K562 (cell line): Measurements from ENCODE around the gene PLEKHA5. TPM values are rescaled to one million over a fixed set of nuclear protein-coding genes. Genes with fewer than 3 reads are reported as not detected.

Experiments used
- ATAC-seq: fragments of 200-7000 bp; cut with Tn5 transposase; 3 replicates; pipeline ENCODE4 v1.9.1; 2020; ENCODE audit warnings: moderate library complexity
- BruUV-seq: library from RNA; stranded (reverse); fragments of 400-500 nt; replicated peaks from 2 replicates; lab custom pipeline; 2021; lab: Mats Ljungman, UMichigan
- CTCF ChIA-PET: fragments of 300-600 bp; formaldehyde crosslinking; extraction: SDS; loops from one replicate; lab custom pipeline; 2021; ENCODE audit warnings: low intra/inter-chr PET ratio; lab: Yijun Ruan, JAX
- POLR2A ChIA-PET: fragments of 300-600, 350-650 bp; sonication (Branson Sonifier 250); formaldehyde crosslinking; extraction: SDS; loops from one replicate; lab custom pipeline; 2021; ENCODE audit warnings: antibody characterized with exemption, inconsistent platforms; lab: Yijun Ruan, JAX
- DNase-seq, 4 experiments: peaks; one replicate each; pipeline versions ENCODE4 v3.0.0 to v3.0.0-alpha.2; 2011 to 2018; ENCODE audit warnings: low spot score in 3 of 4, mixed read lengths in 3 of 4; ENCODE audit errors: extremely low read depth in 1 of 4
- FAIRE-seq: peaks from 2 replicates; lab custom pipeline; 2011; peaks lifted over from hg19 to GRCh38; lab: Jason Lieb, UNC
- H2AFZ ChIP-seq: 2 replicates; pipeline ENCODE4 v1.6.0; 2011; ENCODE audit warnings: low read depth, low read length, control low read depth, inconsistent platforms
- H3K27ac ChIP-seq: fragments of 200-600 bp; 3 replicates; pipeline ENCODE4 v1.8.0; 2011; ENCODE audit warnings: low read depth, mild to moderate bottlenecking, control low read depth, inconsistent platforms, low read length, moderate library complexity, mixed read lengths; ENCODE audit errors: extremely low read depth
- H3K27me3 ChIP-seq, 2 experiments: fragments of 300-600 bp in 1 of 2; 2 replicates in 1 of 2; 3 replicates in 1 of 2; pipeline versions ENCODE4 v1.6.0 to v1.8.0; 2011; ENCODE audit warnings: inconsistent platforms in 2 of 2, low read length in 2 of 2, mild to moderate bottlenecking in 1 of 2, mixed read lengths in 1 of 2, moderate library complexity in 1 of 2; ENCODE audit not compliant: control insufficient read depth in 2 of 2, insufficient read depth in 2 of 2
- H3K36me3 ChIP-seq: fragments of 300-600 bp; 3 replicates; pipeline ENCODE4 v1.8.0; 2011; ENCODE audit warnings: mild to moderate bottlenecking, low read length, inconsistent platforms; ENCODE audit not compliant: control insufficient read depth, insufficient read depth
- H3K4me1 ChIP-seq, 2 experiments: fragments of 200-600 bp in 1 of 2; replicated peaks in 1 of 2; 2 replicates in 1 of 2; 3 replicates in 1 of 2; pipeline versions ENCODE4 v1.5.1 to v1.8.0; 2011; ENCODE audit warnings: inconsistent platforms in 2 of 2, low read length in 2 of 2, mild to moderate bottlenecking in 1 of 2, mixed read lengths in 1 of 2, moderate library complexity in 1 of 2; ENCODE audit not compliant: control insufficient read depth in 2 of 2, insufficient read depth in 2 of 2
- H3K4me2 ChIP-seq: 2 replicates; pipeline ENCODE4 v1.6.1; 2011; ENCODE audit warnings: low read length, control low read depth, inconsistent platforms, mixed read lengths; ENCODE audit not compliant: insufficient read depth
- H3K4me3 ChIP-seq: fragments of 200-600 bp; sonication (generic), shearing (Covaris generic); 2 replicates; pipeline ENCODE4 v1.5.1; 2016; ENCODE audit warnings: control low read depth, inconsistent platforms
- H3K79me2 ChIP-seq: fragments of 200-600 bp; 3 replicates; pipeline ENCODE4 v1.8.0; 2011; ENCODE audit warnings: low read length, inconsistent platforms; ENCODE audit not compliant: control insufficient read depth, insufficient read depth
- H3K9ac ChIP-seq, 2 experiments: 2 replicates each; pipeline versions ENCODE4 v1.6.0 to v1.6.1; 2011; ENCODE audit warnings: low read depth in 2 of 2, low read length in 2 of 2, control low read depth in 1 of 2, inconsistent platforms in 1 of 2, mild to moderate bottlenecking in 1 of 2, mixed read lengths in 1 of 2; ENCODE audit not compliant: insufficient read depth in 1 of 2
- H3K9me1 ChIP-seq: one replicate; pipeline ENCODE4 v1.6.0; 2011; ENCODE audit warnings: inconsistent platforms, mild to moderate bottlenecking, low read length, moderate library complexity; ENCODE audit not compliant: control insufficient read depth, insufficient read depth
- H3K9me3 ChIP-seq: replicated peaks from 2 replicates; pipeline ENCODE4 v1.5.1; 2011; ENCODE audit warnings: low read depth, low read length, inconsistent platforms; ENCODE audit not compliant: control insufficient read depth, insufficient read depth
- H4K20me1 ChIP-seq: replicated peaks from 2 replicates; pipeline ENCODE4 v1.6.1; 2011; ENCODE audit warnings: low read length, inconsistent platforms, mixed read lengths; ENCODE audit not compliant: control insufficient read depth, insufficient read depth
- COPS2 ChIP-seq: fragments of 450-650 bp; conservative IDR thresholded peaks from 2 replicates; pipeline ENCODE4 v1.6.1; 2016; ENCODE audit warnings: mild to moderate bottlenecking, moderate library complexity
- EZH2 ChIP-seq: IDR thresholded peaks from 2 replicates; pipeline ENCODE4 v1.6.1; 2012; ENCODE audit warnings: low read depth, mild to moderate bottlenecking, inconsistent platforms, low read length, borderline replicate concordance
- HEY1 ChIP-seq: fragments of 250-450 bp; sonication (Bioruptor Pico); IDR thresholded peaks from 2 replicates; pipeline ENCODE4 v1.5.0; 2020; ENCODE audit warnings: mild to moderate bottlenecking, moderate library complexity, borderline replicate concordance
- MAFK ChIP-seq: IDR thresholded peaks from 2 replicates; pipeline ENCODE4 v1.6.1; 2011; ENCODE audit warnings: low read length, improper control_type of control experiment
- MBD2 ChIP-seq: sonication (generic); IDR thresholded peaks from 2 replicates; pipeline ENCODE4 v1.6.1; 2016; ENCODE audit warnings: low read depth, borderline replicate concordance
- NRF1 ChIP-seq, 2 experiments: fragments of 450-650 bp; IDR thresholded peaks in 1 of 2; conservative IDR thresholded peaks in 1 of 2; 2 replicates each; pipeline ENCODE4 v1.6.1; 2014; ENCODE audit warnings: mild to moderate bottlenecking in 2 of 2
- PHF21A ChIP-seq: fragments of 450-650 bp; IDR thresholded peaks from 2 replicates; pipeline ENCODE4 v1.6.1; 2017; ENCODE audit warnings: low read depth, borderline replicate concordance
- RBM25 ChIP-seq: fragments of 200-400 bp; formaldehyde crosslinking; IDR thresholded peaks from 2 replicates; pipeline ENCODE4 v1.6.1; 2018; ENCODE audit warnings: low read length, low read depth, moderate library complexity; ENCODE audit not compliant: severe bottlenecking
- TBL1XR1 ChIP-seq, 2 experiments: IDR thresholded peaks; 2 replicates each; pipeline ENCODE4 v1.6.1; 2012; ENCODE audit warnings: improper control_type of control experiment in 2 of 2, low read length in 2 of 2, mild to moderate bottlenecking in 1 of 2
- TSC22D4 ChIP-seq: fragments of 450-650 bp; IDR thresholded peaks from 2 replicates; pipeline ENCODE4 v1.6.1; 2016; ENCODE audit warnings: missing genetic modification characterization, missing biosample characterization, control low read depth
- XRCC3 ChIP-seq: fragments of 450-650 bp; IDR thresholded peaks from 2 replicates; pipeline ENCODE4 v1.6.1; 2017; ENCODE audit warnings: mild to moderate bottlenecking, moderate library complexity
- ZNF77 ChIP-seq: fragments of 250-450 bp; sonication (Bioruptor Pico); IDR thresholded peaks from 2 replicates; pipeline ENCODE4 v1.5.0; 2020
- WGBS: fragments of 100-300 bp; shearing (Covaris generic); methylation state at CpG from one replicate; pipeline ENCODE4 v1.1.6; 2016; ENCODE audit warnings: low coverage, mixed read lengths; ENCODE audit not compliant: insufficient coverage; ENCODE audit errors: missing lambda C conversion rate; 5-methylcytosine and 5-hydroxymethylcytosine counted together
- in situ Hi-C: fragments of 300-500 bp; cut with MboI; formaldehyde crosslinking; loops from 4 replicates; pipeline ENCODE4 v1.15.0; 2018; ENCODE audit warnings: inconsistent platforms, mixed read lengths
- intact Hi-C: fragments of 100-400 bp; cut with micrococcal nuclease; formaldehyde crosslinking; loops from 2 replicates; pipeline ENCODE4 v1.14.2; 2022
- polyA plus RNA-seq, 8 experiments: library from polyadenylated mRNA; depleted of rRNA in 4 of 8; stranded (reverse) in 5 of 8; unstranded in 3 of 8; fragments of >200 nt; fragmentation: Nextera tagmentation in 2 of 8; fragmentation: Illumina TruSeq in 1 of 8; extraction: Ambion mirVana in 2 of 8; extraction: Trizol in 1 of 8; gene quantifications; 2 replicates each; pipeline versions ENCODE4 v1.2.1 to v1.2.3, GENCODE V29; 2011 to 2014; ENCODE audit warnings: inconsistent platforms in 1 of 8, missing spikeins in 1 of 8
- total RNA-seq, 7 experiments: library from RNA; depleted of rRNA in 6 of 7; stranded (reverse); fragments of >200 nt in 6 of 7; fragmentation: Illumina TruSeq in 2 of 7; extraction: Trizol in 2 of 7; gene quantifications; 2 replicates each; pipeline versions ENCODE4 v1.2.1 to v1.2.3, GENCODE V29; 2011 to 2021; ENCODE audit warnings: low replicate concordance in 1 of 7
- TF ChIP-seq, protein P1 (sequence below): fragments of 450-650 bp; IDR thresholded peaks from 2 replicates; pipeline ENCODE4 v1.6.1; 2017; ENCODE audit warnings: mild to moderate bottlenecking, moderate library complexity
- TF ChIP-seq, protein P2 (sequence below): fragments of 250-450 bp; sonication (Bioruptor Pico); IDR thresholded peaks from 2 replicates; pipeline ENCODE4 v1.8.0; 2021; ENCODE audit warnings: moderate library complexity, mild to moderate bottlenecking, inconsistent platforms
- TF ChIP-seq, protein P3 (sequence below): fragments of 250-450 bp; sonication (Bioruptor Pico); IDR thresholded peaks from 2 replicates; pipeline ENCODE4 v1.8.0; 2022; ENCODE audit warnings: moderate library complexity, mild to moderate bottlenecking, inconsistent platforms
- TF ChIP-seq, protein P4 (sequence below): fragments of 450-650 bp; IDR thresholded peaks from 2 replicates; pipeline ENCODE4 v1.6.1; 2016; ENCODE audit warnings: low read depth, mild to moderate bottlenecking, moderate library complexity
- TF ChIP-seq, protein P5 (sequence below): sonication (generic); formaldehyde crosslinking; IDR thresholded peaks from 2 replicates; pipeline ENCODE4 v1.8.0; 2022; ENCODE audit warnings: mild to moderate bottlenecking, missing genetic modification reagents, borderline replicate concordance

PLEKHA5 gene
- total and polyA plus RNA-seq, 9 of the 15 experiments (the other 6 are each of a cell fraction or from before 2014, with no cell fraction given), result 7.2 to 26.2 (median 17.4) TPM

DNA sequence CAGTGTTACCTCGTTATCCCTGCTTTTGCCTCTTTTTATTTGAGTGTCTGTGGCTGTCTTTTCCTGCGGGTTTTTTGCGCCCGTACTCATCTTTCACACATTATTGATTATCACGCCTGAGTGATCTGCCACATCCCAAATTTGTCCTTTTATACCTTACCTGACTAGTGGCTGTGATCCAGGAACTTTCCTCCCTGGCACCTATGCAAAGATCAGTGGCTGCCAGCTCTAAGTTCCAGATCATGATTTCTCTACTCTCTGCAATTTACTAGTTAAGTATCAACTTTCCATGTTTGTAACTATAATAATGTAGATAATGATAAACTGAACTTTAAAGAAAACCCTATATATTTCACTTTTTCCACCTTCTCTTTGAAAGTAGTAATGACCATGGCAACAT, 36.9 kb downstream of the PLEKHA5 start:
- WGBS, result 80% methylated on average over 5 of the region's 5 CpGs
- ATAC-seq, result no peak
- TF ChIP-seq, protein P1, sequence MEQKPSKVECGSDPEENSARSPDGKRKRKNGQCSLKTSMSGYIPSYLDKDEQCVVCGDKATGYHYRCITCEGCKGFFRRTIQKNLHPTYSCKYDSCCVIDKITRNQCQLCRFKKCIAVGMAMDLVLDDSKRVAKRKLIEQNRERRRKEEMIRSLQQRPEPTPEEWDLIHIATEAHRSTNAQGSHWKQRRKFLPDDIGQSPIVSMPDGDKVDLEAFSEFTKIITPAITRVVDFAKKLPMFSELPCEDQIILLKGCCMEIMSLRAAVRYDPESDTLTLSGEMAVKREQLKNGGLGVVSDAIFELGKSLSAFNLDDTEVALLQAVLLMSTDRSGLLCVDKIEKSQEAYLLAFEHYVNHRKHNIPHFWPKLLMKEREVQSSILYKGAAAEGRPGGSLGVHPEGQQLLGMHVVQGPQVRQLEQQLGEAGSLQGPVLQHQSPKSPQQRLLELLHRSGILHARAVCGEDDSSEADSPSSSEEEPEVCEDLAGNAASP, result no peak
- TF ChIP-seq XRCC3 (no peak), EZH2 (no peak), TBL1XR1 (IDR thresholded peaks at IDR 0.05; ENCODE audit: low read length in 2 of 2) (no peak), MAFK (no peak), NRF1 (conservative IDR thresholded peaks at IDR 0.05 in 1 of 2, IDR thresholded peaks at IDR 0.05 in 1 of 2) (no peak), PHF21A (no peak), TSC22D4 (tag) (no peak), RBM25 (no peak), COPS2 (no peak), MBD2 (no peak), ZNF77 (CRISPR knock-in tag) (no peak), HEY1 (CRISPR knock-in tag) (no peak)
- TF ChIP-seq, protein P2, sequence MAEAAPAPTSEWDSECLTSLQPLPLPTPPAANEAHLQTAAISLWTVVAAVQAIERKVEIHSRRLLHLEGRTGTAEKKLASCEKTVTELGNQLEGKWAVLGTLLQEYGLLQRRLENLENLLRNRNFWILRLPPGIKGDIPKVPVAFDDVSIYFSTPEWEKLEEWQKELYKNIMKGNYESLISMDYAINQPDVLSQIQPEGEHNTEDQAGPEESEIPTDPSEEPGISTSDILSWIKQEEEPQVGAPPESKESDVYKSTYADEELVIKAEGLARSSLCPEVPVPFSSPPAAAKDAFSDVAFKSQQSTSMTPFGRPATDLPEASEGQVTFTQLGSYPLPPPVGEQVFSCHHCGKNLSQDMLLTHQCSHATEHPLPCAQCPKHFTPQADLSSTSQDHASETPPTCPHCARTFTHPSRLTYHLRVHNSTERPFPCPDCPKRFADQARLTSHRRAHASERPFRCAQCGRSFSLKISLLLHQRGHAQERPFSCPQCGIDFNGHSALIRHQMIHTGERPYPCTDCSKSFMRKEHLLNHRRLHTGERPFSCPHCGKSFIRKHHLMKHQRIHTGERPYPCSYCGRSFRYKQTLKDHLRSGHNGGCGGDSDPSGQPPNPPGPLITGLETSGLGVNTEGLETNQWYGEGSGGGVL (CRISPR knock-in tag), result no peak
- TF ChIP-seq, protein P3, sequence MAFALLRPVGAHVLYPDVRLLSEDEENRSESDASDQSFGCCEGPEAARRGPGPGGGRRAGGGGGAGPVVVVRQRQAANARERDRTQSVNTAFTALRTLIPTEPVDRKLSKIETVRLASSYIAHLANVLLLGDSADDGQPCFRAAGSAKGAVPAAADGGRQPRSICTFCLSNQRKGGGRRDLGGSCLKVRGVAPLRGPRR (CRISPR knock-in tag), result no peak
- TF ChIP-seq, protein P4, sequence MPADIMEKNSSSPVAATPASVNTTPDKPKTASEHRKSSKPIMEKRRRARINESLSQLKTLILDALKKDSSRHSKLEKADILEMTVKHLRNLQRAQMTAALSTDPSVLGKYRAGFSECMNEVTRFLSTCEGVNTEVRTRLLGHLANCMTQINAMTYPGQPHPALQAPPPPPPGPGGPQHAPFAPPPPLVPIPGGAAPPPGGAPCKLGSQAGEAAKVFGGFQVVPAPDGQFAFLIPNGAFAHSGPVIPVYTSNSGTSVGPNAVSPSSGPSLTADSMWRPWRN, result no peak
- TF ChIP-seq, protein P5, sequence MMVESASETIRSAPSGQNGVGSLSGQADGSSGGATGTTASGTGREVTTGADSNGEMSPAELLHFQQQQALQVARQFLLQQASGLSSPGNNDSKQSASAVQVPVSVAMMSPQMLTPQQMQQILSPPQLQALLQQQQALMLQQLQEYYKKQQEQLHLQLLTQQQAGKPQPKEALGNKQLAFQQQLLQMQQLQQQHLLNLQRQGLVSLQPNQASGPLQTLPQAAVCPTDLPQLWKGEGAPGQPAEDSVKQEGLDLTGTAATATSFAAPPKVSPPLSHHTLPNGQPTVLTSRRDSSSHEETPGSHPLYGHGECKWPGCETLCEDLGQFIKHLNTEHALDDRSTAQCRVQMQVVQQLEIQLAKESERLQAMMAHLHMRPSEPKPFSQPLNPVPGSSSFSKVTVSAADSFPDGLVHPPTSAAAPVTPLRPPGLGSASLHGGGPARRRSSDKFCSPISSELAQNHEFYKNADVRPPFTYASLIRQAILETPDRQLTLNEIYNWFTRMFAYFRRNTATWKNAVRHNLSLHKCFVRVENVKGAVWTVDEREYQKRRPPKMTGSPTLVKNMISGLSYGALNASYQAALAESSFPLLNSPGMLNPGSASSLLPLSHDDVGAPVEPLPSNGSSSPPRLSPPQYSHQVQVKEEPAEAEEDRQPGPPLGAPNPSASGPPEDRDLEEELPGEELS (CRISPR knock-in tag), result no peak

More for the DNA sequence above, 36.9 kb downstream of the PLEKHA5 start:
- H3K4me3 ChIP-seq, result no peak overlapping the region
- ChIA-PET POLR2A (no interaction called here), CTCF (no interaction called here)
- no peak overlapping the region for H2AFZ ChIP-seq
- BruUV-seq, result no TSS peak
- H3K9me1 ChIP-seq, result no peaks in the 10 kb centered on the region
- intact Hi-C loops (no loop called here), in situ Hi-C loops (no loop called here)
- H3K36me3 ChIP-seq, result no peaks in the 10 kb centered on the region
- H3K9ac ChIP-seq, result no peak overlapping the region
- no peak overlapping the region for H3K27ac ChIP-seq
- peaks cover 8% of the 10 kb centered on the region; the same call in 2 of the 3 replicates for H3K79me2 ChIP-seq
- DNase-seq (no peak), FAIRE-seq (no peak)
- H3K9me3 ChIP-seq, result no peaks in the 10 kb centered on the region
- no peaks in the 10 kb centered on the region for H3K4me1 ChIP-seq
- no peak overlapping the region for H3K4me2 ChIP-seq
- H3K27me3 ChIP-seq, result no peaks in the 10 kb centered on the region
- no peaks in the 10 kb centered on the region for H4K20me1 ChIP-seq
